Neural crest cell (in vitro differentiated cells): ENCODE measurements around the gene PTAFR. TPM values are rescaled to one million over a fixed set of nuclear protein-coding genes. Genes with fewer than 3 reads are reported as not detected.

Source experiments
- DNase-seq: peaks from one replicate; pipeline ENCODE4 v3.0.0; 2021; ENCODE audit warnings: low read depth, mixed read lengths, low spot score
- H3K27ac Mint-ChIP-seq: one replicate; pipeline ENCODE4 v1.8.0; 2021; ENCODE audit warnings: mild to moderate bottlenecking, mixed read lengths; ENCODE audit not compliant: unreplicated experiment
- H3K27me3 Mint-ChIP-seq: 2 replicates; pipeline ENCODE4 v1.8.0; 2021; ENCODE audit warnings: low read depth, mild to moderate bottlenecking, mixed read lengths
- H3K36me3 Mint-ChIP-seq: 2 replicates; pipeline ENCODE4 v1.8.0; 2021; ENCODE audit warnings: low read depth, mild to moderate bottlenecking, mixed read lengths
- H3K4me1 Mint-ChIP-seq: 2 replicates; pipeline ENCODE4 v1.8.0; 2021; ENCODE audit warnings: mixed read lengths
- H3K4me3 Mint-ChIP-seq: one replicate; pipeline ENCODE4 v1.8.0; 2021; ENCODE audit warnings: mild to moderate bottlenecking, mixed read lengths
- H3K9me3 Mint-ChIP-seq: 2 replicates; pipeline ENCODE4 v1.8.0; 2021; ENCODE audit warnings: mixed read lengths
- total RNA-seq: library from RNA; stranded (reverse); gene quantifications from 2 replicates; pipeline ENCODE4 v1.2.1, GENCODE V29; 2021
- TF ChIP-seq, protein P1 (sequence below): fragments of 200-600 bp; sonication (generic); conservative IDR thresholded peaks from 2 replicates; pipeline ENCODE4 v1.5.0; 2021; ENCODE audit warnings: antibody characterized with exemption, mild to moderate bottlenecking

PTAFR gene
- total RNA-seq, 1 donor from 2014 or later, result 0.28 TPM

DNA sequence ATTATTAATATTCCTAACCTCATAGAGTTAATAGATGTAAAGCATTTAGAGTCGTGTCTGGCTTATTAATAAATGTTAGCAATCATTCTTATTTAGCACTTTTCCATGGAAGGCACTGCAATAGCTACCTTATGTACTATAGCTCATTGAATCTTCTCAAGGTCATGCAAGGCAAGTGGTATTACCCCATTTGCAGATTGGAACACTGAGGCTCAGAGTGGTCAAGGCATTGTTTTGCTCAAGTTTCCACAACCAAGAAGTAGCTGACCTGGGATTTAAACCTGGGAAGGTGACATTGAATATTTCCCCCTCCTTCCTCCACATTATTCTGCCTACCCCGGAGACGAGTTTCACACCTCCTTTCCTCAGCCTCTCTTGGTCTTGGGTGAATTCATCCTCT, 50.3 kb downstream of the PTAFR start:
- Mint-ChIP-seq H3K9me3 (no peaks in the 10 kb centered on the region), H3K27me3 (peaks cover 24% of the 10 kb centered on the region), H3K36me3 (no peaks in the 10 kb centered on the region), H3K27ac (peak overlapping the region; percentile 65), H3K4me1 (peaks cover 4% of the 10 kb centered on the region), H3K4me3 (no peak overlapping the region)
- DNase-seq, result no peak
- TF ChIP-seq, protein P1, sequence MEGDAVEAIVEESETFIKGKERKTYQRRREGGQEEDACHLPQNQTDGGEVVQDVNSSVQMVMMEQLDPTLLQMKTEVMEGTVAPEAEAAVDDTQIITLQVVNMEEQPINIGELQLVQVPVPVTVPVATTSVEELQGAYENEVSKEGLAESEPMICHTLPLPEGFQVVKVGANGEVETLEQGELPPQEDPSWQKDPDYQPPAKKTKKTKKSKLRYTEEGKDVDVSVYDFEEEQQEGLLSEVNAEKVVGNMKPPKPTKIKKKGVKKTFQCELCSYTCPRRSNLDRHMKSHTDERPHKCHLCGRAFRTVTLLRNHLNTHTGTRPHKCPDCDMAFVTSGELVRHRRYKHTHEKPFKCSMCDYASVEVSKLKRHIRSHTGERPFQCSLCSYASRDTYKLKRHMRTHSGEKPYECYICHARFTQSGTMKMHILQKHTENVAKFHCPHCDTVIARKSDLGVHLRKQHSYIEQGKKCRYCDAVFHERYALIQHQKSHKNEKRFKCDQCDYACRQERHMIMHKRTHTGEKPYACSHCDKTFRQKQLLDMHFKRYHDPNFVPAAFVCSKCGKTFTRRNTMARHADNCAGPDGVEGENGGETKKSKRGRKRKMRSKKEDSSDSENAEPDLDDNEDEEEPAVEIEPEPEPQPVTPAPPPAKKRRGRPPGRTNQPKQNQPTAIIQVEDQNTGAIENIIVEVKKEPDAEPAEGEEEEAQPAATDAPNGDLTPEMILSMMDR, result no peak

DNA sequence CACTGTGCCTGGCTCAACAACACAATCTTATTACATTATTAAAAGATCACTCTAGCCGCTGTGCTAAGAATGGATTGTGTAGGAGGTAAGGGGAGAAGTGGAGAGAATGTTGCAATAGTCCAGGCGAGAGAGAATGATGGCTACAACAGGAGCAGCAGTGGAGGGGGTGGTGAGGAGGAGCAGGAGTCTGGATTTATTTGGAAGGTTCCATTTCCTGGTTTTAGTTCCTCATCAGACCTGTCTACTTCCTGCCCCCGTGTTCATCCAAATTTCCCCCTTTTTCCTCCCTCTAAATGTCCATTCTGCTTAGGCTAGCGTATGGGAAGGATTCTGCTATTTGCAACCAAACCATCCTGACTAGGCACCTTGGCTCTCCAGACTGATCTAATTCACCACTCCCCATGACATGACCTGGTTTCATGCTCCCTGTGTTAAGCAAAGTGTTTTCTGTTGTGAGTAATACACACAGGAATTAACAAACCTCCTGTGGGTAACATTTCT, 53.0 kb downstream of the PTAFR start:
- TF ChIP-seq, protein P1, result no peak
- Mint-ChIP-seq H3K4me1 (peaks cover 4% of the 10 kb centered on the region), H3K27ac (no peak overlapping the region), H3K9me3 (no peaks in the 10 kb centered on the region), H3K36me3 (no peaks in the 10 kb centered on the region), H3K27me3 (peaks cover 18% of the 10 kb centered on the region), H3K4me3 (no peak overlapping the region)
- DNase-seq, result no peak

- peaks cover 12% of the 10 kb centered on the region for H3K27me3 Mint-ChIP-seq
- TF ChIP-seq, protein P1, result no peak
- peaks cover 4% of the 10 kb centered on the region for H3K4me1 Mint-ChIP-seq
- no peaks in the 10 kb centered on the region for H3K9me3 Mint-ChIP-seq
- no peak overlapping the region for H3K4me3 Mint-ChIP-seq
- no peak for DNase-seq
- H3K36me3 Mint-ChIP-seq, result no peaks in the 10 kb centered on the region
- H3K27ac Mint-ChIP-seq, result no peak overlapping the region
Measured at GRCh38 chr1:28122183-28122582, 54.3 kb downstream of the PTAFR start.

- no peak for DNase-seq
- Mint-ChIP-seq H3K36me3 (no peaks in the 10 kb centered on the region), H3K27me3 (no peaks in the 10 kb centered on the region), H3K4me1 (peaks cover 4% of the 10 kb centered on the region), H3K27ac (no peak overlapping the region), H3K4me3 (no peak overlapping the region), H3K9me3 (no peaks in the 10 kb centered on the region)
- TF ChIP-seq, protein P1, result no peak
Measured at GRCh38 chr1:28119556-28119955, 56.9 kb downstream of the PTAFR start.

DNA sequence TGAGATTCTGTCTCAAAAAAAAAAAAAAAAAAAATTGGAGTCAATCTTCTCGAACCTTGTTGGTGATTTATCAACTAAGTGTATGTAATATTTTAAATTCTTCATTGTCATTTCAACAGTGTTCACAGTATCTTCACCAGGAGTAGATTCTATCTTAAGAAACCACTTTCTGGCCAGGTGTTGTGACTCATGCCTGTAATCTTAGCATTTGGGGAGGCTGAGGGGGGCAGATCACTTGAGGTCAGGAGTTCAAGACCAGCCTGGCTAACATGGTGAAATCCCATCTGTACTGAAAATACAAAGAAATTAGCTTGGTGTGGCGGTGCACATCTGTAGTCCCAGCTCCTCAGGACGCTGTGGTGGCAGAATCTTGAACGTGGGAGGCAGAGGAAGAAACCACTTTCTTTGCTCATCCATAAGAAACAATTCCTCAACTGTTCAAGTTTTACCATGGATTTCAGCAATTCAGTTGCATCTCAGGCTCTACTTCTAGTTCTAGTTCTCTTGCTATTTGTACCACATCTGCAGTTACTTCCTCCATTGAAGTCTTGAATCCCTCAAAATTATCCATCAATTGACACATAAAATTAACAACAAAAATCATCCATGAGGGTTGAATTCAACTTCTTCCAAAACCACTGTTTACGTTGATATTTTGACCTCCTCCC, 57.7 kb downstream of the PTAFR start:
- Mint-ChIP-seq H3K4me1 (peaks cover 4% of the 10 kb centered on the region), H3K27ac (no peak overlapping the region), H3K36me3 (no peaks in the 10 kb centered on the region), H3K27me3 (no peaks in the 10 kb centered on the region), H3K4me3 (no peak overlapping the region), H3K9me3 (no peaks in the 10 kb centered on the region)
- TF ChIP-seq, protein P1, result no peak
- DNase-seq, result no peak
